ENCODE data around the gene ATXN7L2. TPM values are rescaled to one million over a fixed set of nuclear protein-coding genes. Genes with fewer than 3 reads are reported as not detected.

Gene ATXN7L2
- total and polyA plus RNA-seq, 3 experiments from 2014 or later: 8.7 to 15.3 (median 14.6) TPM

DNA sequence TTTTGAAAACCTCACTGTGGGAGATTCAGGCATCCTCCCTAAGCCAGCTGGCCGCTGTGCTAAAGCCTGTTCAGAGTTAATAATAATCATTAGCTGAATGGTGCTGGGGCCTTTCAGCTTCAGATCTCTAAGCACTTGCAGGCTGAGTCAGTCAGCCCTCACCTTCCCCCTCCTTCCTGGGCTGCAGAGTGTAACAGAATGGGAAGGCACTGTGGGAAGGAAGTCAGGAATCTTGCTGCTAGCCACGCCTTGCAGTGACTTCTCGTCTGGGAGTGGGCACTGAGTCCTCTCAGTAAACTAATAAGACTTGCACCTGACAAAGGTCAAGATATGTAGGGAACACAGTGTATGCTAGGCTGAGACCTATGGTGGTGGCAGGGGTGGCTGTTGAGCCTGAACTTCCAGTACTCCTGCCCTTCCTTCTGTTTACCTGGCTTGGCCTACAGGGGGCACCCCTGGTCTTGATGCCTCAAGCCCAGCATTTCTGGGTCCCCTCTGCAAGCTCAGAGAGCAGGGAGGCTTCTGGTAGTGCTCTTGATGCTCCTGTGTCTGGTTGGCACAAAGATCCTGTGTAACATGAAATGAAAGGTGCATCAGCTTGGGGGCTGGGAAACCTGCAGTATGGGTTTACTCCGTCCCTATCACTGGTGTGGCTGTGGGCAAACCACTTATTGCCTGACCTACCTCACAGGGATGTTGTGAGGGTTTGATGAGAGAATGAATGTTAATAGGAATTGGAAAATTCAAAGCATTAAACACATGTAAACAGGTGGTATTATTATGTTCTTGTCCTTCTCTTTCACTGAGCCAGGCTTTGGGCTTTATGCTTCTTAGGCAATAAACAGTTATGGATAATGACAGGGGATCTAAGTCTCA, 16.2 kb downstream of the ATXN7L2 start:
- H3K36me3 ChIP-seq (ENCODE audit: insufficient read depth, low read length): peaks cover 33% of the 10 kb centered on the region
- H3K9me3 ChIP-seq (ENCODE audit: low read length): no peaks in the 10 kb centered on the region
- H3K4me1 Mint-ChIP-seq: peaks cover 84 to 98% (median 94%) of the 10 kb centered on the region in 3 donors
- H3K4me3 Mint-ChIP-seq: peak overlapping the region; percentile 41 to 87 (median 63)
- peak overlapping the region; percentile 5 for H3K4me3 ChIP-seq (ENCODE audit: low read length)
- ChIA-PET POLR2A (interaction anchor here (1.6 kb wide), 1 partner anchor 33 kb away, joined by 6 read pairs; no protein-coding TSS in a partner anchor), CTCF (interaction anchor here (1.1 to 32.5 kb wide), 5 partner anchors 4 to 139 kb away, joined by 4 to 1339 read pairs (median 384); partner anchors contain the start of genes AMIGO1, ATXN7L2, CYB561D1 and GPR61)
- H3K4me1 ChIP-seq (ENCODE audit: insufficient read depth, low read length): peaks cover 96% of the 10 kb centered on the region
- H3K9me3 Mint-ChIP-seq: no peaks in the 10 kb centered on the region
- no peaks in the 10 kb centered on the region for H3K27me3 ChIP-seq (ENCODE audit: insufficient read depth, low read length, poor library complexity, severe bottlenecking)
- peak; percentile 31 to 77 (median 56) for DNase-seq
- no peaks in the 10 kb centered on the region for H3K27me3 Mint-ChIP-seq
- H3K27ac ChIP-seq (ENCODE audit: low read depth, low read length): no peak overlapping the region
- peak overlapping the region; percentile 85 to 97 (median 94) for H3K27ac Mint-ChIP-seq
- H3K36me3 Mint-ChIP-seq: peaks cover 5 to 48% (median 9%) of the 10 kb centered on the region in 3 donors

DNA sequence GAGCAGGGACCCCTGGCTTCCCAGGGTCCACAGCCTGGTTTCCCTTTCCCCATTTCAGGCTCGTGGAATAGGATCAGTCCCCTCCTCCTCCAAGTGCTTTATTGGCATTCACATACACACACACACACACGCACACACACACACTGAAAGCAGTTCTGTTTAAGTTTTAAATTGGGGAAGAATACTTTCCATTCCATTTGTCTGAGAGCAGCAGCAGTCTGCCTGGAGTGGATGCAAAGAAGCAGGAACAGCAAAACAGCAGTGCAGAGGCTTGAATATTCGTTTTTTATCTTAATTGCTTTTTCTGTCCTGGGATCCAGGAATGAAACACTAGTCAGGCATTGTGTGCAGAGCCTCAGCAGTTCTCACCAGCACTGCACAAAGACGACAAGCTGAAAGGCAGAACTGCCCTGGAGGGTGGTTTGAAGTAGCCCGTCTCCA, 17.3 kb downstream of the ATXN7L2 start:
- CTCF ChIA-PET: interaction anchor here (15.3 to 32.5 kb wide), 3 partner anchors 5 to 33 kb away, joined by 384 to 1339 read pairs (median 384); partner anchors contain the start of genes AMIGO1, CYB561D1 and GPR61
- Mint-ChIP-seq H3K4me1 (peaks cover 84 to 98% (median 94%) of the 10 kb centered on the region in 3 donors), H3K4me3 (peak overlapping the region in 6 of 7 donors; percentile 41 to 87 (median 72)), H3K36me3 (peaks cover 4 to 40% (median 8%) of the 10 kb centered on the region in 3 donors), H3K27ac (peak overlapping the region; percentile 85 to 97 (median 94)), H3K9me3 (no peaks in the 10 kb centered on the region), H3K27me3 (no peaks in the 10 kb centered on the region)
- Histone ChIP-seq H3K27ac (ENCODE audit: low read depth, low read length) (no peak overlapping the region), H3K27me3 (ENCODE audit: insufficient read depth, low read length, poor library complexity, severe bottlenecking) (no peaks in the 10 kb centered on the region), H3K4me3 (ENCODE audit: low read length) (peak overlapping the region; percentile 44), H3K4me1 (ENCODE audit: insufficient read depth, low read length) (peaks cover 96% of the 10 kb centered on the region), H3K9me3 (ENCODE audit: low read length) (no peaks in the 10 kb centered on the region), H3K36me3 (ENCODE audit: insufficient read depth, low read length) (peaks cover 25% of the 10 kb centered on the region)
- no peak for DNase-seq
- POLR2A ChIA-PET: no interaction called here

DNA sequence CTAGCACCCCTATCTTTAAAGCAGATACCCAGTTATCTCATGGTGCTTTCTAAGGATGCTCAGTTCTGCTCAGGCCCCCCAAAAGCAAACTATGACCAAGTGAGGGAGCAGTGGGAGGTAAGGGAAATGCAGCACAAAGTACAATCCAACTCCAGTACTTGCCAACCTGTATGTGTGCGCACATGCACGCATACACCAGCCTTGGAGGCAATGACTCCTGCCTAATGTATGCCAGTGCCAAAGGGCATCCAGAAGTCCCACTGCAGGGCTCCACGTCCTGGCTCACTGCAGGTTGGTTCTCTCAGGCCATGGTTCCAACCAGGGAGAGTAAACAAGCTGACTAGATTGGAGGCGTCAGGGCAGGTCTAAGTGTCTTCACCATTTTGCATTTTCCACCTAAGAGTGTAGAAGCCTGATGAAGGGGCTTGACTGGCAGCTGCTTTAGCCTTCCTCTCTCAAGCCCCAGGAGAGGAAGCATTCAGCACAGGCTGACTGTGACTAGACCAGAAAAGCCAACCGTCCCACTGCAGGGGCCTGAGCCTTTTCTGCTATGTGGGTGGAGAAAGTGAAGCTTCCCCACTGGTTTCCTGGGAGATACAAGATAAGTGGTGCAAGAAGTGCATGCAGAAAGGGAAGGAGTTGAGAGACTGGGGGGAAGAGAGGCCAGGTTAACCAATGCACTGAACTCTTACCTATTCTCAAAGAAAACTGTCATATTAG, 18.1 kb downstream of the ATXN7L2 start:
- POLR2A ChIA-PET: interaction anchor here (0.8 to 2.4 kb wide), 5 partner anchors 8 to 47 kb away, joined by 3 to 13 read pairs (median 4); partner anchors contain the start of genes ATXN7L2, CYB561D1 and GNAI3
- no peaks in the 10 kb centered on the region for H3K9me3 Mint-ChIP-seq

DNA sequence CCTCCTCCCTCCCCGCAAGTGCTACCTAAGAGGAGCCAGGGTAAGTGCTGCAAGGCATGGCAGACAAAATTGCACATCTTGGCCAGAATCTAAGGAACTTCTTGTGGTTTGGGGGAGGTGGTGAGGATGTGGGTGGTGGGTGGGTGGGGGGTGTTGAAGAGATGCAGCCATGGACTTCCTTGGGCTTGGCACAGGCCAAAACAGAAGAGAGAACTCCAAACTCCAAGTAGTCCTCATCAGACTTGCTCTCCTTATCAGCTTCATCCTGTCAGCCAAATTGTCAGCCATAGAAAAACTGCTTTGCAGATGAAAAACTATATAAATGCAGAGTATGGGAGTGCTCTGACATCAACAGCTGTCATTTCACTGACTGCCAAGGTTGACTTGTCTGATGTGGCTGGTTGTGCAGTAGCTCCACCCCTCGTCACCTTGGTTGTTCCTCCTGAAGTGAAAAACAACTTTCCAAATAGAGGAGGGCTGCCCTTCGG, 18.7 kb downstream of the ATXN7L2 start:
- H3K4me3 ChIP-seq (ENCODE audit: low read length): peak overlapping the region; percentile 60
- Mint-ChIP-seq H3K9me3 (no peaks in the 10 kb centered on the region), H3K27ac (peak overlapping the region; percentile 90 to 97 (median 95)), H3K4me1 (peaks cover 85 to 98% (median 98%) of the 10 kb centered on the region in 3 donors), H3K27me3 (no peaks in the 10 kb centered on the region), H3K36me3 (peaks cover 0 to 35% (median 4%) of the 10 kb centered on the region in 3 donors), H3K4me3 (peak overlapping the region; percentile 79 to 90 (median 81))
- H3K27me3 ChIP-seq (ENCODE audit: insufficient read depth, low read length, poor library complexity, severe bottlenecking): no peaks in the 10 kb centered on the region
- CTCF ChIA-PET: interaction anchor here (1.4 to 32.5 kb wide), 6 partner anchors 7 to 482 kb away, joined by 3 to 1339 read pairs (median 195); partner anchors contain the start of genes AHCYL1, AMIGO1, CYB561D1 and GNAI3
- POLR2A ChIA-PET: interaction anchor here (0.8 to 2.4 kb wide), 6 partner anchors 9 to 46 kb away, joined by 3 to 13 read pairs (median 4); partner anchors contain the start of genes ATXN7L2, CYB561D1 and GNAI3
- peak; percentile 42 to 86 (median 75) for DNase-seq
- no peaks in the 10 kb centered on the region for H3K9me3 ChIP-seq (ENCODE audit: low read length)
- H3K27ac ChIP-seq (ENCODE audit: low read depth, low read length): peak overlapping the region; percentile 53
- H3K4me1 ChIP-seq (ENCODE audit: insufficient read depth, low read length): peaks cover 94% of the 10 kb centered on the region
- peaks cover 12% of the 10 kb centered on the region for H3K36me3 ChIP-seq (ENCODE audit: insufficient read depth, low read length)

More for the DNA sequence above, 18.1 kb downstream of the ATXN7L2 start:
- Histone ChIP-seq H3K4me3 (ENCODE audit: low read length) (peak overlapping the region; percentile 44), H3K27ac (ENCODE audit: low read depth, low read length) (peak overlapping the region; percentile 1), H3K9me3 (ENCODE audit: low read length) (no peaks in the 10 kb centered on the region), H3K36me3 (ENCODE audit: insufficient read depth, low read length) (peaks cover 17% of the 10 kb centered on the region), H3K27me3 (ENCODE audit: insufficient read depth, low read length, poor library complexity, severe bottlenecking) (no peaks in the 10 kb centered on the region), H3K4me1 (ENCODE audit: insufficient read depth, low read length) (peaks cover 96% of the 10 kb centered on the region)
- Mint-ChIP-seq H3K27me3 (no peaks in the 10 kb centered on the region), H3K36me3 (peaks cover 0 to 34% (median 4%) of the 10 kb centered on the region in 3 donors), H3K4me1 (peaks cover 83 to 98% (median 94%) of the 10 kb centered on the region in 3 donors), H3K27ac (peak overlapping the region; percentile 90 to 97 (median 95)), H3K4me3 (peak overlapping the region; percentile 79 to 90 (median 81))
- CTCF ChIA-PET: interaction anchor here (1.4 to 32.5 kb wide), 6 partner anchors 6 to 483 kb away, joined by 3 to 1339 read pairs (median 195); partner anchors contain the start of genes AHCYL1, AMIGO1, CYB561D1 and GNAI3
- no peak for DNase-seq

DNA sequence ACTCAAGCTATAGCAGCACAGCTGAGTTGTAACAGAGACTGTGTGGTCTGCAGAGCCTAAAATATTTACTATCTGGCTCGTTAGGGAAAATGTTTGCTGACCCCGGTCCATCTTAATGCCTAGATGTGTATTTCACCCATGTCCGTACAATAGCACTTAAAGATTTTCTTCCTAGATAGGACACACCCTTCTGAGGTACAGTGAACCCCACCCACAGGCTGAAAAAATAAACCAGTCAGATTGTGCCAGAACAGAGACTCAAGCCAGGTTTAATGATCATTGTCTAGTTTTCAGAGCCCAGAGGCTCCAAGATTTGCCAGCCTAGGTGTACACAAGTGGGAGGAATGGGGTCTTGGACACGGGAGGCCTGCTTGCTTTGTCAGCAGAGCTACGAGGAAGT, 20.2 kb downstream of the ATXN7L2 start:
- H3K4me1 ChIP-seq (ENCODE audit: insufficient read depth, low read length): peaks cover 94% of the 10 kb centered on the region
- Mint-ChIP-seq H3K27me3 (no peaks in the 10 kb centered on the region), H3K4me1 (peaks cover 86 to 100% (median 96%) of the 10 kb centered on the region in 3 donors), H3K9me3 (no peaks in the 10 kb centered on the region), H3K36me3 (peaks cover 6 to 34% (median 7%) of the 10 kb centered on the region in 3 donors), H3K27ac (peak overlapping the region; percentile 74 to 96 (median 94)), H3K4me3 (peak overlapping the region; percentile 39 to 91 (median 82))
- CTCF ChIA-PET: interaction anchor here (0.7 to 32.5 kb wide), 5 partner anchors 8 to 481 kb away, joined by 3 to 1339 read pairs (median 6); partner anchors contain the start of genes AHCYL1, ATXN7L2, CYB561D1 and GPR61
- H3K9me3 ChIP-seq (ENCODE audit: low read length): no peaks in the 10 kb centered on the region
- peaks cover 6% of the 10 kb centered on the region for H3K36me3 ChIP-seq (ENCODE audit: insufficient read depth, low read length)
- no peaks in the 10 kb centered on the region for H3K27me3 ChIP-seq (ENCODE audit: insufficient read depth, low read length, poor library complexity, severe bottlenecking)
- H3K27ac ChIP-seq (ENCODE audit: low read depth, low read length): no peak overlapping the region
- peak overlapping the region; percentile 27 for H3K4me3 ChIP-seq (ENCODE audit: low read length)
- DNase-seq: peak in 1 of 5 donors; percentile 36
- POLR2A ChIA-PET: interaction anchor here (1.8 to 2.4 kb wide), 2 partner anchors 10 to 28 kb away, joined by 10 to 13 read pairs; partner anchors contain the start of gene CYB561D1

DNA sequence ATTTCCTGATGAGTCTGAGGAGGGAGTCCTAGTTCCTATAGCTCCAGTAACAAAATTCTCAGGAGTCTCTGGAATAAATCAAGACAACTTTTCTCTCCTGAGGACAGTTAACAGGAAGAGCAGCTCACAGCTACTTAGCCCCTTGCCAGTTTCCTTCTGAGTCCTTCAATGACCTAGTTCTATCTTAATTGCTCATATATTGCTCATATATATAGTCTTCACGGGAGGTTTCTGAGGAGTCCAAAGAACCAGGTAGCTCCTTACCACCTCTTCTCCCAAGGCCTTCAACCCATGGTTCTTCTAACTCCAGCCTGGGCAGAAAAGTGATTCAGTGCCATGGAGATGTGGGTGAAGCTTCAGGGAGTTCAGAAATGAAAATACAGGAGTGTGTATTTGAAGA, 21.3 kb downstream of the ATXN7L2 start:
- POLR2A ChIA-PET: no interaction called here

More for the DNA sequence above, 21.3 kb downstream of the ATXN7L2 start:
- H3K4me3 ChIP-seq (ENCODE audit: low read length): peak overlapping the region; percentile 26
- H3K4me3 Mint-ChIP-seq: peak overlapping the region; percentile 57 to 88 (median 77)
- H3K27me3 ChIP-seq (ENCODE audit: insufficient read depth, low read length, poor library complexity, severe bottlenecking): no peaks in the 10 kb centered on the region
- H3K36me3 ChIP-seq (ENCODE audit: insufficient read depth, low read length): peaks cover 6% of the 10 kb centered on the region
- CTCF ChIA-PET: interaction anchor here (0.9 to 32.5 kb wide), 5 partner anchors 9 to 83 kb away, joined by 3 to 1339 read pairs (median 4); partner anchors contain the start of genes ATXN7L2, CYB561D1 and GPR61
- H3K27me3 Mint-ChIP-seq: no peaks in the 10 kb centered on the region
- H3K27ac ChIP-seq (ENCODE audit: low read depth, low read length): no peak overlapping the region
- H3K9me3 ChIP-seq (ENCODE audit: low read length): no peaks in the 10 kb centered on the region
- no peaks in the 10 kb centered on the region for H3K9me3 Mint-ChIP-seq
- peaks cover 87% of the 10 kb centered on the region for H3K4me1 ChIP-seq (ENCODE audit: insufficient read depth, low read length)
- peaks cover 6 to 35% (median 7%) of the 10 kb centered on the region in 3 donors for H3K36me3 Mint-ChIP-seq
- peak overlapping the region; percentile 74 to 96 (median 86) for H3K27ac Mint-ChIP-seq
- H3K4me1 Mint-ChIP-seq: peaks cover 82 to 96% (median 92%) of the 10 kb centered on the region in 3 donors
- no peak for DNase-seq
